Right lobe of liver (tissue), 6 donors: ENCODE results near the gene MFRP. TPM values are rescaled to one million over a fixed set of nuclear protein-coding genes. Genes with fewer than 3 reads are reported as not detected.

Source experiments
- ATAC-seq, 4 donors: fragments of 200-7000 bp; cut with Tn5 transposase; one replicate each; pipeline ENCODE4 v1.9.1; 2020; ENCODE audit warnings: mild to moderate bottlenecking in 4 of 4, moderate library complexity in 4 of 4
- DNase-seq, 3 donors: peaks; one replicate each; pipeline ENCODE4 v3.0.0-alpha.2; 2020
- H3K27ac ChIP-seq, 3 donors: fragments of 200-600 bp; one replicate each; pipeline ENCODE4 v1.8.0; 2022
- H3K27me3 ChIP-seq, 2 donors: fragments of 200-600 bp; one replicate each; pipeline ENCODE4 v1.8.0; 2022
- H3K36me3 ChIP-seq, 4 donors: fragments of 200-600 bp; sonication (generic) in 1 of 4; one replicate each; pipeline versions ENCODE4 v1.5.1 to v1.8.0; 2017 to 2022; ENCODE audit warnings: control low read depth in 1 of 4
- H3K4me1 ChIP-seq, 4 donors: fragments of 200-600 bp; sonication (generic) in 1 of 4; one replicate each; pipeline versions ENCODE4 v1.5.1 to v1.8.0; 2017 to 2022; ENCODE audit warnings: control low read depth in 1 of 4
- H3K4me3 ChIP-seq, 3 donors: fragments of 200-600 bp; one replicate each; pipeline ENCODE4 v1.8.0; 2022
- H3K9me3 ChIP-seq, 4 donors: fragments of 200-600 bp; sonication (generic) in 1 of 4; one replicate each; pipeline versions ENCODE4 v1.5.1 to v1.8.0; 2017 to 2022; ENCODE audit warnings: control low read depth in 1 of 4
- CTCF ChIP-seq, 4 donors: fragments of 200-600 bp in 3 of 4; fragments of 450-650 bp in 1 of 4; IDR thresholded peaks; one replicate each; pipeline versions ENCODE4 v1.5.1 to v1.8.0; 2016 to 2022; ENCODE audit warnings: antibody characterized with exemption in 4 of 4, mild to moderate bottlenecking in 2 of 4
- POLR2A ChIP-seq: fragments of 450-650 bp; IDR thresholded peaks from one replicate; pipeline ENCODE4 v1.6.1; 2017; ENCODE audit warnings: antibody characterized with exemption, mild to moderate bottlenecking
- WGBS: methylation state at CpG from one replicate; pipeline ENCODE4 v1.1.6; 2018; ENCODE audit warnings: low coverage, low lambda C conversion rate; ENCODE audit not compliant: insufficient coverage; ENCODE audit errors: missing lambda C conversion rate; 5-methylcytosine and 5-hydroxymethylcytosine counted together
- intact Hi-C, 2 donors: fragments of 100-400 bp; cut with DNase I; formaldehyde crosslinking; loops; one replicate each; pipeline versions ENCODE4 v1.11.2 to v1.14.1; 2022
- total RNA-seq, 6 experiments: library from RNA; depleted of rRNA in 2 of 6; stranded (reverse); fragments of >200 nt in 2 of 6; fragmentation: NEBNext Ultra II Directional in 3 of 6; extraction: Animal tissue kit (Norgen Biotek cat#: 25700) in 3 of 6; gene quantifications; one replicate each; pipeline versions ENCODE4 v1.1.0 to v1.2.4, GENCODE V29; 2016 to 2023
- donor health status: DM: no; HTN: yes; CAD: no.
- donor health status: DM: no; HTN: no; CAD: no.
- donor health status: DM: no; HTN: no; CAD: no.
- donor health status: DM: no; HTN: yes; CAD: no.
- donor health status: DM: no; HTN: yes; CAD: no.

The MFRP gene
- total RNA-seq, 6 experiments from 2014 or later = not detected

GRCh38 chr11:119373059-119373920, 26.8 kb upstream of the MFRP start:
- TF ChIP-seq CTCF (IDR thresholded peaks at IDR 0.05) (no peak), POLR2A (no peak)
- intact Hi-C loops = loop anchor here in 1 of 2 donors (10.0 kb wide), 1 partner anchor 102 kb away; no protein-coding TSS in a partner anchor

GRCh38 chr11:119372260-119373058, 26.0 kb upstream of the MFRP start:
- Histone ChIP-seq H3K4me1 (peaks cover 0 to 72% (median 24%) of the 10 kb centered on the region in 4 donors), H3K27me3 (no peaks in the 10 kb centered on the region), H3K27ac (peak overlapping the region in 1 of 3 donors; percentile 10), H3K4me3 (no peak overlapping the region), H3K9me3 (no peaks in the 10 kb centered on the region), H3K36me3 (no peaks in the 10 kb centered on the region)
- ATAC-seq (no peak), DNase-seq (peak in 2 of 3 donors; percentile 44 to 45)
- intact Hi-C loops = loop anchor here in 1 of 2 donors (10.0 kb wide), 1 partner anchor 102 kb away; no protein-coding TSS in a partner anchor
- no peak for TF ChIP-seq CTCF (IDR thresholded peaks at IDR 0.05)
- WGBS = 80% methylated on average over 2 of the region's 26 CpGs

More at GRCh38 chr11:119373059-119373920, 26.8 kb upstream of the MFRP start:
- H3K27ac ChIP-seq = peak overlapping the region in 1 of 3 donors; percentile 82
- no peak for ATAC-seq
- peaks cover 0 to 64% (median 20%) of the 10 kb centered on the region in 4 donors for H3K4me1 ChIP-seq
- H3K27me3 ChIP-seq = no peaks in the 10 kb centered on the region
- H3K4me3 ChIP-seq = no peak overlapping the region
- no peaks in the 10 kb centered on the region for H3K36me3 ChIP-seq
- DNase-seq = peak in 1 of 3 donors; percentile 50
- 42% methylated on average over 7 of the region's 23 CpGs for WGBS
- H3K9me3 ChIP-seq = no peaks in the 10 kb centered on the region

GRCh38 chr11:119371778-119372182, 25.3 kb upstream of the MFRP start:
- Histone ChIP-seq H3K27me3 (no peaks in the 10 kb centered on the region), H3K27ac (peak overlapping the region in 1 of 3 donors; percentile 96), H3K4me1 (peaks cover 0 to 79% (median 24%) of the 10 kb centered on the region in 4 donors), H3K36me3 (no peaks in the 10 kb centered on the region), H3K9me3 (no peaks in the 10 kb centered on the region), H3K4me3 (no peak overlapping the region)
- 17% methylated on average over 4 of the region's 8 CpGs for WGBS
- DNase-seq = peak; percentile 42 to 53 (median 52)
- intact Hi-C loops = loop anchor here in 1 of 2 donors (10.0 kb wide), 1 partner anchor 103 kb away; no protein-coding TSS in a partner anchor
- TF ChIP-seq POLR2A (no peak), CTCF (IDR thresholded peaks at IDR 0.05) (peak; percentile 11 to 35 (median 30))
- peak in 1 of 4 donors; percentile 23 for ATAC-seq

- peaks cover 0 to 79% (median 22%) of the 10 kb centered on the region in 4 donors for H3K4me1 ChIP-seq
- peak overlapping the region; percentile 51 to 96 (median 94) for H3K27ac ChIP-seq
- DNase-seq = peak in 2 of 3 donors; percentile 35 to 40
Measured at GRCh38 chr11:119371067-119371601, 24.6 kb upstream of the MFRP start.

More at GRCh38 chr11:119371067-119371601, 24.6 kb upstream of the MFRP start:
- intact Hi-C loops = loop anchor here in 1 of 2 donors (10.0 kb wide), 1 partner anchor 104 kb away; no protein-coding TSS in a partner anchor
- TF ChIP-seq POLR2A (no peak), CTCF (IDR thresholded peaks at IDR 0.05) (no peak)
- Histone ChIP-seq H3K36me3 (no peaks in the 10 kb centered on the region), H3K27me3 (no peaks in the 10 kb centered on the region), H3K9me3 (no peaks in the 10 kb centered on the region), H3K4me3 (peak overlapping the region in 1 of 3 donors; percentile 14)
- ATAC-seq = no peak
- WGBS = 67% methylated on average over 1 of the region's 8 CpGs
